RCC 7860 (cell line): Measurements from ENCODE around the gene FAM180A.
"Not testable (repeated sequence)": the region's sequence is repeated elsewhere in the genome, so short reads cannot be mapped to it uniquely, and the experiment has no call there.

ENCODE experiments used
- DNase-seq: peaks from one replicate; pipeline ENCODE4 v3.0.0-alpha.2; 2015; ENCODE audit warnings: low spot score
- FAIRE-seq: peaks from 2 replicates; lab custom pipeline; 2012; peaks lifted over from hg19 to GRCh38; lab: Jason Lieb, UNC

FAM180A gene

GRCh38 chr7:135748770-135749169 lies at the start of gene FAM180A:
TSS of gene FAM180A (minus strand) at chr7:135748813. CDS start at chr7:135748580, 233 bp downstream.
- no peak for FAIRE-seq

DNA sequence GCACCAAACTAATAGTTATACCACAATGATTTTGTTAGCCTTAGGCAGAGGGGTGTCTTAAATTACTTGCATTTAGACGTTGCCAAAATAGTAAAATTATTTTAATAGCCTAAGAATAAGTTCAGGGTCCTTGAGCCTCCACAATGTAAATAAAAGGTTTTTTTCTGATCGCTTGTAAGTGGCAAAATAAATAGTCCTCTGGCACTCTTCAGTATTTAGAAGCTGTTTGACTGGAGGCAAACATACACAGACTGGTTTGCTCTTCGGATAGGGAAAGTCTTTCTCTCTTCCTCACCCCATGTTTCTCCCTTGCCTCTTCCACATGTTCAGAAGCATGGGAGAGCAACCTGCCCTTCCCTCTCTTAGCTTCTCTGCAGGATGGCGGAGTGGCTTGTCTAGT lies 49.5 kb upstream of the FAM180A start:
- no peak for FAIRE-seq
- DNase-seq: no peak

More at GRCh38 chr7:135748770-135749169, at the start of gene FAM180A:
- DNase-seq: no peak

DNA sequence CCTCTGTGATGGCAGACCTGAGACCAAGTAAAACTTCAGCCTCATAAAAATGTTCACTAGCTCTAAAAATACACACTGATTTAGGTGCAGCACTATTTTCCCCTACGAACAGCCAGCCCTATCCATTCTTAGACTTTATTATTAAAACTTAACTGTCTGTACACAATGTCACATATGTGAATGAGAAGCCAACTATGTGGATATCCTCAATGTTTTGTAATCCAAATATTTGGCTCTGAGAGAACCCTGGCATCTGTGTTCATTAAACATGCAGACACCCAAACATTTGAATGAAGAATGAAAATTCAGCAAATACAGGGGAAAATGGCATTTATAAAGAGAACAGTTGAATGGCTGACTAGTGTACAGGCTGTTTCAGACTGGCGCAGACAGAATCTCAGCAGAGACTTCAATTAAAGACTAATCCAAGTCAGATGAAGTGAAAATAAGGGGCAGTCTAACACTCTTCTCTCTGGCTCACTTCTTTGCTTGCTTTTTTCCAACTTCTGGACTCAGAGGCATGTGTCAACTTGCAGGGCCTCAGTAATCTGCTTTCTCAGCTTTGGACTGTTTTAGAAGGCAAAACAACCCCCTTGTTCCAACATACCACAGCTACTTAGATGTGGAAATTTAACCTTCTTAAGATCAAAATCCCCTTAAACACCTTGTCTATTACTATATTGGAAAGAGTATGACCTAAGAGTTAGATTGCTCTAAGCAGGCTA lies 47.4 kb upstream of the FAM180A start:
- FAIRE-seq: no peak

GRCh38 chr7:135793841-135794240 lies 45.2 kb upstream of the FAM180A start:
- FAIRE-seq (no peak), DNase-seq (no peak)

More for the DNA sequence above, 47.4 kb upstream of the FAM180A start:
- no peak for DNase-seq

- FAIRE-seq: no peak
- no peak for DNase-seq
Measured at GRCh38 chr7:135792866-135793265, 44.3 kb upstream of the FAM180A start.

- DNase-seq: no peak
- no peak for FAIRE-seq
Measured at GRCh38 chr7:135792363-135792668, 43.7 kb upstream of the FAM180A start.

DNA sequence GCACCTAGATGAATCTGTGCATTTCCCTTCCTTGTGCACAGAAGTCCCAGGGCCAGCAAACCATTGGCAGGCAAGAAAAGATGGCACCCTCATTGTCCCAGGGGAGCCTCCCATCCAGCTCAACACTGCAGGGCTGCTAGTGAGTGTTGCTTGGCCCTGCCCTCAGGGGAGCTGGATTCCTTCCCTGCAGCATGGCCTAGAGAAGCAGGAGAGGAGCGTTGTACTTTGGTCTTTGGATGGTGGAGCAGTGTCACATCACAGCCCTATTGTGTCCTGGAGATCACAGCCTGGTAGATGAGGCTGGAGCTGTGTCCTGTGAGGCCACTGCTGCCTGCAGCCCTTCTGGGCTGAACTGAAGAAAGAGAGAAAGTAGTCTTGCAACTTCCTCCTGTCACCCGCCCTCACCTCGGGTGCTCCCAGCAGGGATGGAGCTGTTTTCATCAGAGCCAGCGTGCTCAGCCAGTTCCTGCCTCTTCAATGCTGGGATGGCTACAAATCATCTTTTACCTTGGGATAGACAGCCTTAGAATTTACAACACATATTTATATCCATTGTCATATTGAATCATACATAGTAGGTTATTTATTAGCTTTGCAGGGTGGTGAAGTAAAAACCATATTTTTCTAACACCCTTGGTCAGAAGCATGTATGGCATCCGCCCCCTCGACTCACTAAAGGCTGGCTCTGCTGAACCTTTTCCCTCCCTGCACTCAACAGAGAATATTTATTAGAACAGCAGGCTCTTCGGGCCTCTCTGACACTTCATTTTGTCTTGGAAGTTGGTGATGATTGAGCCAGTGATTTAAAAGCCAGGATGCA lies 43.1 kb upstream of the FAM180A start:
- DNase-seq (no peak), FAIRE-seq (no peak)

DNA sequence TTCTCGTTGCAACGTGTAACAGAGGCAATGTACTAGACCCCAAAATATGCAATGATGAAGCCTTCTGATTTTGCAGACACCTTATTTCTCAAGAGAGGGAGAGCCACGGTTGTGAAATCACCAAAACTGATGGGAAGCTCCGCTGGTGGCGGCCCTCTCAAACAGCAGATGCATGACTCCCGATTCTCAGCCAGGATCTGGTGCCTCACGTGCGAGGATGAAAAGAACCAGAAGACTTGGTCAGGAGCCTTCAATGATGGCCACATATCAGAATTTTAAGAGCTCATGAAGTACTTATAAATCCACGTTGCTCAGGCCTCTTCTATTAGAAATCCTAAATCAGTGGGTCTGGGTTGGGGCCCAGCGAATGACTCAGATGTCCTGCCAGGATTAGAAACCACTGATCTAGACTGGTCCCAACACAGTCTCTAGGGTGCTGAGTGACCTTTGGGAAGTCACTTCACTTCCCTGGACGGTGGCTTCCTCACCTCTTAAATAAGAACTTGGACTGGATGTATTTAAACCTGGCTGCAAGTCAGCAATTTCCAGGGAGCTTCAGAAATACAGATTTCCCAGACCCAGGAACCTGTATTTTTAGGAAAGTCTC lies 41.9 kb upstream of the FAM180A start:
- DNase-seq (no peak), FAIRE-seq (no peak)

- FAIRE-seq (no peak), DNase-seq (no peak)
Measured at GRCh38 chr7:135789956-135790355, 41.3 kb upstream of the FAM180A start.

- no peak for DNase-seq
- FAIRE-seq: no peak
Measured at GRCh38 chr7:135789431-135789830, 40.8 kb upstream of the FAM180A start.

GRCh38 chr7:135786911-135787310 lies 38.3 kb upstream of the FAM180A start:
- FAIRE-seq: no peak
- no peak for DNase-seq

DNA sequence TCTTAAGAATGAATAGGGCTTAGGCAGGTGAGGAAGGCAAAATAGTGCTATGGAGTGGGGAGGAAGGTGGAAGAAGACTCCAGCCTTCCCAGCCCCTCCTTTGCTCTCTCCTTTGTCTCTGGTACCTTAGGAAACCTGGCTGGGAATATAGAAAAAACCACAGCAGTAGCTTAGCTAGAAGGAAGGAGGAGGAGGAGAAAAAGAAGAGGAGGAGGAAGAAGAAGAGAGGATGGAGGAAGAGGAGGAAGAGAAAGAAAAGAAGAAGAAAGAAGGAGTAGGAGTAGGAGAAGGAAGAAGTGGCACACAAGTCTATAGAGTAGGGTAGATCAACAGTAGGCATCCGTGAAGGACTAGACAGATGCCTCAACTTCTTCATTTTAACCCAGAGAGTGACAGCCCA lies 36.5 kb upstream of the FAM180A start:
- no peak for FAIRE-seq
- DNase-seq: no peak

GRCh38 chr7:135784013-135784412 lies 35.4 kb upstream of the FAM180A start:
- FAIRE-seq (no peak), DNase-seq (no peak)

GRCh38 chr7:135782801-135783200 lies 34.2 kb upstream of the FAM180A start:
- FAIRE-seq (no peak), DNase-seq (no peak)

DNA sequence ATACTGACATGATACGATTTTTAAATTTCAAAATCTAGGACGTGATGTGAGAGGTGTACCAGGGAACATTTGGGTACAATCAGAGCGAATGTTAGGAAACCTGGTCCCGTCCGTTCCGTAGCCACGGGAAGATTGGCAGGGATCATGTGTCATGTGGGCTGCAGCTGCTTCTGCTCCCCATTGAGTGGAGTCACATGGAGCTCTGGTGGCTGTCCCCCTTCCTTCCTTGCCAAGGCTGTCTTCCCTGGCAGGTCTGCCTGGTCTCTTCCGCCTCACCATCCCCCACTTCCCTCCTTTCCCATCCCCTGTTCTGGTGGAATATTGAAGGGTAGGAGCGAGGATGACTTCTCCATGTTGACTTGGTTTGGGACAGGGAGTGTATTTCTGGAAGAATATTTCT lies 33.8 kb upstream of the FAM180A start:
- DNase-seq (no peak), FAIRE-seq (no peak)

GRCh38 chr7:135777626-135778398 lies 29.2 kb upstream of the FAM180A start:
- no peak for DNase-seq
- no peak for FAIRE-seq

- not testable (repeated sequence) for DNase-seq, FAIRE-seq
Measured at GRCh38 chr7:135775915-135776314, 27.3 kb upstream of the FAM180A start.

DNA sequence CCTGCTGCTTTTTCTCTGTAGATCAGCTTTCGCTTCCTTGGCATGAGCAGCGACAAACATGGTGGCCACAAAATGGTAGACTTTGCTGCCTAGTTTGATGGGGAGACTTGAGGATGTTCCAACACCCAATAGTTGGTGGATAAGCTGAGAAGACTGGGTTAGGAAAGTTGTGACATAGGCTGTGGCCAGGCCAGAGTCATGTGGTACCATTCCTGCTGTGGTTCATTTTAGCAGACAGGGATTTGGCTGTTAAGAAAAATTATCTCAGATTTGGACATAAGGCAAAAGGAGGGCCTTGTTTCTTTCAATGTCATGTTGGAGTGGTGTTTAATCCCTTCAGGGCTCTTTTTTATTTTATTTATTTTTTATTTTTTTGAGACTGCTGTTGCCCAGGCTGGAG lies 26.6 kb upstream of the FAM180A start:
- DNase-seq: no peak
- FAIRE-seq: no peak

DNA sequence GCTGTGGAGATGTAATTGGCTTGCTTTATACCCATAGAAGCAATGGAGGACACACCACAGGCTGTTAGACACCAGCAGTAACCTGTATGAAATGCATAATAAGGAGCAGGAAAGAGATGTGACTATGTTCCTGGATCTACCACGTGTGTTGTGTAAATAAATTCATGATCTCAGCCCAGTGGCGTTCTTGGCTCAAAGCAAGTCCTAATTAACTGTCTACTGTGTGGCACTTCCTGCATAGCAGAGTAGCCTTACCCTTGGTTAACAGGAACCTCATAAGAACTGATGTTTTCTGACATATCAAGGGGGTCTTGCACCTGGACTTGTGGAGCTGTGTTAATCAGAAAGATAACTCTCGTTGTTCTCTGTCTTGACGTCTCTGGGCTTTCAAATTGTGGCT lies 25.7 kb upstream of the FAM180A start:
- FAIRE-seq: no peak
- no peak for DNase-seq

DNA sequence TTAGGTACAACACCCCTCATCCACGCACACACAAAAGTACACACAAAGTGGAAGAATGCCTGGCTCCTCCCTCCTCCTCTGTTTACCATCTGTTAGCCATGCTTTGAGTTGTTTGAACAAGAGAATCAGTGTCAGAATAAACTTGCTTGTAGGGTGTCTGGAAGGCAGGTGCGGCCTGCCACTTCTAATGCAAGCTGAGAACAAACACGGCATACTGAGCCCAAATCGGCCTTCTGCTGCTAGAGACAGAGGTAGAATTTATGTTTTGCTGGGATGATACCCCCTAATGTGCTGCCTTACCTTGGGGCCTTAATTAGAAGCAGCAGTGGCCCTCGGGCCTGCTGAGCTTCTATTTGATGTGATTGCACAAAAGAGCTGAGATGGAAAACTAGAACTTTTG lies 24.9 kb upstream of the FAM180A start:
- FAIRE-seq (no peak), DNase-seq (no peak)

DNA sequence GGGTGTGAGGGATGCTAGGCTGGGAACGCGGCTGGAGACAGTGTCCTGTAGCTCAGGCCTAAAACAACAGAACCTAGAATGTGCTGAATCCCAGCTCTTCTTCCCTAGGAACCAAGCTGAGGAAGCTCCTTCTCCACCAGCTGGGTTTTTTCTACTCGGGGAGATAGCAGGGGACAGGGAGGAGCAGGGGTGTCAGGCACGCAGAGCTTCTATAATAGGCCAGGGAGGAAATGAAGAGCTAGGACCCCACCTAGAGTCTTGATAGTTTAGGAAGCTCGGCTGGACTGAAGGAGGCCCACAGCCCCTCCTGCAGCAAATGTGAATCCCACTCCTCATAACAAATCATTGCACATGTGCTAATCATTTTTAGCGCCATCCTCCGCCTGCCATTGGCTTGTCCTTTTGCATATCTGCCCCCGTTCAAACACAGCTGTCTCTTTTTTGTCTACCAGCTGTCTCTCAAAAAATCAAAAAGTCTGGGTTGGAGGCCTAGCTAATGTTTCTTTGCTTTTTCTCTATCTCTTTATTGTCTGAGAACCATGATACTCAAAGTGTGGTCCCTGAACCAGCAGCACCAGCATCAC lies 24.1 kb upstream of the FAM180A start:
- DNase-seq: no peak
- FAIRE-seq: no peak
